H1 (cell line): Measurements from ENCODE around the gene NRXN2.

Source experiments
- CTCF ChIP-seq, 3 experiments: IDR thresholded peaks; 1 replicate in 2 of 3; 2 replicates in 1 of 3; pipeline versions ENCODE4 v1.5.1 to v1.6.1; 2011; ENCODE audit warnings: low read length in 3 of 3, mild to moderate bottlenecking in 3 of 3, inconsistent platforms in 2 of 3, low read depth in 1 of 3, moderate library complexity in 1 of 3; ENCODE audit not compliant: insufficient read depth in 1 of 3; ENCODE audit errors: control extremely low read depth in 1 of 3
- HDAC2 ChIP-seq, 2 experiments: fragments of 300-600 bp in 1 of 2; sonication (generic) in 1 of 2; IDR thresholded peaks; 2 replicates each; pipeline ENCODE4 v1.6.1; 2011 to 2012; ENCODE audit warnings: low read depth in 2 of 2, low read length in 2 of 2, mild to moderate bottlenecking in 2 of 2, moderate library complexity in 2 of 2, borderline replicate concordance in 1 of 2, inconsistent platforms in 1 of 2
- HDAC6 ChIP-seq: IDR thresholded peaks from one replicate; pipeline ENCODE4 v1.7.1; 2012; ENCODE audit warnings: low read depth, mild to moderate bottlenecking, inconsistent platforms, low read length, moderate library complexity
- JUN ChIP-seq: IDR thresholded peaks from 2 replicates; pipeline ENCODE4 v1.6.1; 2011; ENCODE audit warnings: low read depth, mild to moderate bottlenecking, improper control_type of control experiment, low read length
- JUND ChIP-seq: IDR thresholded peaks from 2 replicates; pipeline ENCODE4 v1.6.1; 2011; ENCODE audit warnings: mild to moderate bottlenecking, improper control_type of control experiment, low read length
- POLR2A ChIP-seq, 2 experiments: IDR thresholded peaks; 1 replicate in 1 of 2; 2 replicates in 1 of 2; pipeline ENCODE4 v1.6.1; 2011; ENCODE audit warnings: low read depth in 2 of 2, low read length in 2 of 2, mild to moderate bottlenecking in 2 of 2; ENCODE audit errors: control extremely low read depth in 1 of 2
- POLR2AphosphoS5 ChIP-seq: IDR thresholded peaks from 2 replicates; pipeline ENCODE4 v1.6.1; 2011; ENCODE audit warnings: low read depth, low read length
- RAD21 ChIP-seq, 2 experiments: IDR thresholded peaks in 1 of 2; conservative IDR thresholded peaks in 1 of 2; 2 replicates each; pipeline ENCODE4 v1.6.1; 2011; ENCODE audit warnings: low read depth in 2 of 2, low read length in 2 of 2, improper control_type of control experiment in 1 of 2, inconsistent platforms in 1 of 2, mild to moderate bottlenecking in 1 of 2, moderate library complexity in 1 of 2
- RXRA ChIP-seq: IDR thresholded peaks from 2 replicates; pipeline ENCODE4 v1.6.1; 2011; ENCODE audit warnings: low read depth, mild to moderate bottlenecking, low read length, moderate library complexity; ENCODE audit not compliant: insufficient read depth
- SIN3A ChIP-seq, 2 experiments: IDR thresholded peaks in 1 of 2; conservative IDR thresholded peaks in 1 of 2; 2 replicates each; pipeline ENCODE4 v1.6.1; 2011 to 2012; ENCODE audit warnings: low read length in 2 of 2, improper control_type of control experiment in 1 of 2, low read depth in 1 of 2, mild to moderate bottlenecking in 1 of 2
- SRF ChIP-seq: IDR thresholded peaks from 2 replicates; pipeline ENCODE4 v1.6.1; 2011; ENCODE audit warnings: mild to moderate bottlenecking, low read depth, low read length, moderate library complexity
- TF ChIP-seq, protein P1 (sequence below): IDR thresholded peaks from 2 replicates; pipeline ENCODE4 v1.6.1; 2011; ENCODE audit warnings: low read depth, mild to moderate bottlenecking, low read length; ENCODE audit not compliant: insufficient read depth

- TF ChIP-seq JUN (no peak), CTCF (IDR thresholded peaks at IDR 0.05; ENCODE audit: control extremely low read depth in 1 of 3, insufficient read depth in 1 of 3, low read depth in 1 of 3, low read length in 3 of 3) (no peak), JUND (no peak), RAD21 (IDR thresholded peaks at IDR 0.05 in 1 of 2, conservative IDR thresholded peaks at IDR 0.05 in 1 of 2; ENCODE audit: low read depth in 2 of 2, low read length in 2 of 2) (no peak), POLR2A (IDR thresholded peaks at IDR 0.05; ENCODE audit: control extremely low read depth in 1 of 2, low read depth in 2 of 2, low read length in 2 of 2) (no peak), RXRA (no peak), HDAC6 (no peak), SRF (no peak), SIN3A (conservative IDR thresholded peaks at IDR 0.05 in 1 of 2, IDR thresholded peaks at IDR 0.05 in 1 of 2; ENCODE audit: low read depth in 1 of 2, low read length in 2 of 2) (no peak), HDAC2 (IDR thresholded peaks at IDR 0.05; ENCODE audit: borderline replicate concordance in 1 of 2, low read depth in 2 of 2, low read length in 2 of 2) (no peak), POLR2AphosphoS5 (no peak)
- TF ChIP-seq, protein P1, sequence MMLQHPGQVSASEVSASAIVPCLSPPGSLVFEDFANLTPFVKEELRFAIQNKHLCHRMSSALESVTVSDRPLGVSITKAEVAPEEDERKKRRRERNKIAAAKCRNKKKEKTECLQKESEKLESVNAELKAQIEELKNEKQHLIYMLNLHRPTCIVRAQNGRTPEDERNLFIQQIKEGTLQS: no peak
Observed at GRCh38 chr11:64622681-64623080, 100.3 kb downstream of the NRXN2 start.
